NK-92 treated with Interleukin-12 subunit alpha and Interleukin-12 subunit beta, amount 100 ng/mL, for 24 hours (cell line): ENCODE measurements around the gene LYPD1.

Experiments used
- DNase-seq: peaks from one replicate; lab custom pipeline; 2025; lab: John Stamatoyannopoulos, UW

Gene LYPD1

DNA sequence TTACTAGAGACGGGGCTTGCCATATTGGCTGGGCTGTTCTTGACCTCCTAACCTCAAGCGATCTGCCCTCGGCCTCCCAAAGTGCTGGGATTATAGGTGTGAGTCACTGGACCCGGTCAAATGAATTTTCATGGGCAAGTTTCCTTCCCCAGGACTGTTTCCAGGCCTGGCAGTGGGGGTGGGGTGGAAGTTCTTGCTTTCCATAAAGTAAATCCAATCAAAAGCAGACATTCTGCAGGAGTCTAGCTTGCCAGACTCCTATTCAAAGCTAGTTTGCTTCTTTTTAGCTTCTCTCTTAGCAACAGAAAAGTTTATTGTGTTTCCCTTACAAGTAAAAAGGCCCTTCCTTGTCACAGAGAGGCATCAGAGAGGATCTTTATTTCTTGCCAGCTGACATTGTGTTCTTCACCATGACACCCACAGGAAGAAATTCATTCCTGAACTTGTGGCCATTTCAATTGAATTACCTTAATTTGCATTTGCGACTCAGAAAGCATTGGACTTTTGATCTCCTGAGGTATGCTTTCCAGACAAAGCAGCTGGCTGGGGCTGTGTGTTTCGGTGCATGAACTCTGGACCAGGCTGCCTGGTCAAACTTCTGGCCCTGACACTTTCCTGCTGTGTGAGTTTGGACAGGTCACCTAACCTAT is 37.9 kb downstream of the LYPD1 start:
- no peak for DNase-seq

DNA sequence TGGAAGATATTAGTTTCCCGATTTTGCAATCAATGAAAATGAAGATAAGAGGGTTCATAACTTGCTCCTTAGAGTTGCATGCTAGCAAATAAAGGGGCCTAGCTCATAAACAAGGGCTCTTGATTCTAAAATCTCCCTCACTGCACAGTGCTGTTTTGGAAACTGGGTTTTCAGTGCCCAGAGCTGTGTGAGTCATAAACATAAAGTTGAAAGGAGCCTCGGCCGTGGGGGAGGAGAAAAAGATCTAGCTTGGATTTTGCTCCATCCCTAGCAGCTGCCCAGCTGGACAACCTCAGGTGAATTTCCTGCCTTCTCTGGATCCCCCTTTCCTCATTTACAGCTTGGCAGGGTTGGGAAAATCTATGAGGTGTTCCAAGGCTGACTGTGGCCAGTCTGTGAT is 42.5 kb downstream of the LYPD1 start:
- DNase-seq, result no peak

DNA sequence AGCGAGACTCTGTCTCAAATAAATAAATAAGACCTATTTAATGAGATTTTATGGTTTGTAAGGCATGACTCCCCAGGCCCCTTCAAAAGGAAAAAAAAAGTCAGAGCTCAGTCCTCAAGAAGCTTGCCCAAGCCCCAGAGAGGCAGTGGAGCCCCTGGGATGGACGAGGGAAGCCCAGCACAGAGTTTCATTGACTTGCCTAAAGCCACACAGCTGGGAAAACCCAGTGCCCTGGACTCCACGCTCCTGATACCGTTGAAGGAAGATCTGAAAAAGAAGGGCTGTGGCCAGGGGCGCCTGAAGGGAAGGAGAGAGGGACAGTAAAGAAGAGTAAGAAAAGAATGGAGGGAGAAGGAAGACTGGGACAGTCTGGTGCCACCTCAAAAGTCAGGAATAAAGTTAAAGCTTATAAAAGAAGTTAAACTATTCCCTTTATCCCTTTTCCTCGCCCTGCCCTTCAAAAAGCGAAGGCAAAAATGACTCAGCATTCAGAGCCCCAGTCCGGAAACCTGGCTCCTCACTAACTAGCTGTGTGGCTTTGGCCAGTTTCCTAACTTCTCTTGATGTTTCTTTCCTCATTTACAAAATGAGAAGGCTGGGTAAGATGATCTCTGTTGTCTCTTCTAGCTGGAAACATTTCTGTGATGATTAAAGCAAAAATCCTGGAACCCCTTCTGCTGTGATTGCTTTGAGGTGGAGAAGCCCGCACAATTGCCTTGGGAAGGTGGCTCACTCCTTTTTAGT is 46.7 kb downstream of the LYPD1 start:
- DNase-seq, result no peak

DNA sequence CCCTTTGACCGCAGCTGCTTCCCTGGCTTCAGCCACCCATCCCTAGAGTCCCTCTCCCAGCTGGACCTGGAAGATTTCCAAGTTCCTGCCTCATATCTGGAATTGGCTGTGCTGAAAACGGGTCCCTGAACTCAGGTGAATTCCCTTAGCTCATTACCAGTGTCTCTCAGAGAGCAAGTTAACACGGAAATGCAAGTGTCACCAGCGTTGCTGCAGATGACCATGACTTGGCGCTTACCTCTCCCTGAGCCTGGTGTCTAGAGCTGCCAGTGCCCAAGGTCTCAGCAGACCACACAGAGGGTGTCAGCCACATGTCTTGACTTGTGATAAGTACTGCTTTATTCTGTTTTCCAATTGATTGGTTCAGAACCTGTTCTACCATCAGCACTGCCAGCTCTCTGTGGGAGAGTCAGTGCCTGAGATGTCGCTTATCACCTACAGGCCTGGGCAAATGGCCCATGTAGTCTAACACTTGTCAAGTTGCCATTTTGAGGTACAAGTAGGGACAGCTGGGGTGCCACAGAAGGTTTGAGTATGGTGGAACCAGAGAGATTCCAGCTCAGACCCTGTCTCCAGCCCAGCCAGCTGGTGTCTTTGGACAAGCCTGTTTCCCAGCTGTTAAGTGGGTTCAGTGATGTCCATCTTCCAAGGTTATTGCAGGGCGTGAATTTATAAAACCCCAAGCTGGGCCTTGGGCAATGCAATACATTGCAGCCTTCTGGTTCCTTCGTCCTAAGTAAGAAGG is 48.7 kb downstream of the LYPD1 start:
- no peak for DNase-seq

DNA sequence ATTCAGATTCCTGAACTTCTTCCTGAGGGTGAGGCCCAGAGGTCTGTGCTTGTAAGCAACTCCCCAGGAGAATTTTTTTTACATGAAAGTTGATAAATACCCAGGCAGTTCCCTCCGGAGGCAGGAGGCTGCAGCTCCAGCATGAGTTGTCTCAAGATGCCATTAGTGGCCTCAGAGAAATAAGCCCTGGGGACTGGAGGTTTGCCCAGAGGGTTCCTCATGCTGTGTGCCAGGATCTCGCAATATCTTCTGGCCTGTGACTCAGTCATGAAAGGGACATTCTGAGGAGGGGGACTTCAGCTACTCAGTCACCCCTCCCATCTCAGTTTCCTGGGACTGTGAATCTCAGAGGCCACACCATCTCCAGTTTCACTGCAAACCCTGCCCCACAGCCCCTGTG is 49.9 kb downstream of the LYPD1 start:
- DNase-seq, result no peak

DNA sequence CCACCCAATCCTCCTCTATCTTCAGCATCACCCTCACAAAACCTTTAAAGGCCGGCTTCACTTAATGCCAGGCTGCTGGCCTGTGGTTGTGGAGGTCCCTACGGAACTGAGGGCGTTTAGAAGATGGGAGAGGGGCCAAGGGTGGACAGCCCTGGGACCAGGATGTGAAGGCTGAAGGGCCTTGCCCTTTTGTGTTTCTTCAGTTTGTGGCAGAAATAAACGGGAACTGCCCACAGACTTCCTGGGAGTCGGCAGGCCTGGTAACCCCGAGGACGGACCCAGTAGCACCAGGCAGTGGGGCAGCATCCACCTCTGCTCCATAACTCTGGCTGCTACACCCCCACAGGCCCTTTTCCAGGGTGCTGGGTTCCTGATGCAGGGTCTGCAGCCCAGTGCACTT is 51.3 kb downstream of the LYPD1 start:
- no peak for DNase-seq

DNA sequence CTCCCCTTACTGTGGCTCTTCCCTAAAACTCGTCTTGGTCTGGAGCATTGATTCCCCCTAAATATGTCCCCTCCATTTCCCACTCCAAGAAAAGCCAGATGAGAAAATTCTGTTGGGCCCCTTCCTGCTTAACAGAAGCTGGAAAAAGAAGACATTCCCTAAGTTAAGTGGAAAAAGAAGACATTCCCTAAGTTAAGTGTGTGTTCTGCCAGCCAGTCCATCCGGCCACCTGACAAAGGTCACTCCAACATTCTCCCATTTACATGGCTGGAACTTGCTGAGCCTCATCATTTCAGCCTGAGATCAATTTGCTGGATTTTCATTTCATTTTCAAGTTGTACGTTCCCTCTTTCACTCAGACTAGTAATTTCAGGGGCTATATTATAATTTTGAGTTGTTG is 52.0 kb downstream of the LYPD1 start:
- DNase-seq, result no peak

DNA sequence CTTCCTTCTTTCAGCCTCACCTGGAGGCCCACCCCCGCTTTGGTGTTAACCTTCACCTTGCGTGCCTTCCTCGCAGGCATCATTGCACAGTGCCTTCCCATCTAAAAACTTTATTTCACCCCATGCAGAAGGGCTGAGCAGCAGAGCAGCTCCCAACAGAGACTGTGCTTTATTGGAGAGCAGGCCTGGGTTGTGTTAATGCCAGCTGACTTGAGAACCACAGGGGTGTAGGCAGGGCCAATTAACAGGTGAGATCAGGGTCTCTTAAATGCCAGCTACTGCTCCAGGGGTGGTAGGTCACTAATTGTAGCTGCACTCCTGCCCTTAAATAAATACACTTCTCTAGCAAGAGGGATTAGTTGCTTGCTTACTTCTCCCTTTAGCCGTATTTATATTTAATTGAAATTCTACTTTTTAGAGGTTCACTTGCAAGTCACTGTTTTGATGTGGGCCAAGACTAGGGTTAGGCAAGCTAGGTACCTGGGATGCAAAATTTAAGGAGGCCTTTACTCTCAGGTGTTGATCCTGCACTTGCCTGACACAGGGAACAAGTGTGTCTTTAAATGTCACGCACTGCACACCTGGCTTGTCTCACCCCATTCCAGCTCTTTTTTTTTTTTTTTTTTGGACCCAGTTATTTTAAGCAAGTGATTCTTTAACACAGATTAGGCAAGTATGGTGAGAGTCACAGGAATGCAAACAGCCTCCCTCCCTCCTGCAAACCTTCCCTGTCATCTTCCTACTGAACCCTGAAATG is 54.5 kb downstream of the LYPD1 start:
- DNase-seq, result no peak

DNA sequence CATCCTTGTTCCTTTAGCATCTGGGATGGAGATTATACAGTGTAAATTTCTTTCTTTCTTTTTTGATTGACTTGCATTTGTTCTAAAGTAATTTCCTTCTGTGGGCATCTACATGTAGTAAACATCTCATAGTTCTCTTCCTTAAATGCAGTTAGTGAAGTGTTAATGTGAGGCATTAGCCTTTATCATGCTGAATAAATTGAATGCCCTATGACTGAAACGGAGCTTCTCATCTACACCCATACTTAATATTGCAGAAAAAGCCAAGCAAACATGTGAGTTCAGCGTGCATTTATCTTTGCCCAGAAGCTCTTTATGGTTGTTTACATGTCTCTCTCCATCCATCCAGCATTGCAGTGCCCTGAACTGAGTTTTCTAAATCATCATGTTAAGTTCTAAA is 58.3 kb downstream of the LYPD1 start:
- DNase-seq, result no peak

DNA sequence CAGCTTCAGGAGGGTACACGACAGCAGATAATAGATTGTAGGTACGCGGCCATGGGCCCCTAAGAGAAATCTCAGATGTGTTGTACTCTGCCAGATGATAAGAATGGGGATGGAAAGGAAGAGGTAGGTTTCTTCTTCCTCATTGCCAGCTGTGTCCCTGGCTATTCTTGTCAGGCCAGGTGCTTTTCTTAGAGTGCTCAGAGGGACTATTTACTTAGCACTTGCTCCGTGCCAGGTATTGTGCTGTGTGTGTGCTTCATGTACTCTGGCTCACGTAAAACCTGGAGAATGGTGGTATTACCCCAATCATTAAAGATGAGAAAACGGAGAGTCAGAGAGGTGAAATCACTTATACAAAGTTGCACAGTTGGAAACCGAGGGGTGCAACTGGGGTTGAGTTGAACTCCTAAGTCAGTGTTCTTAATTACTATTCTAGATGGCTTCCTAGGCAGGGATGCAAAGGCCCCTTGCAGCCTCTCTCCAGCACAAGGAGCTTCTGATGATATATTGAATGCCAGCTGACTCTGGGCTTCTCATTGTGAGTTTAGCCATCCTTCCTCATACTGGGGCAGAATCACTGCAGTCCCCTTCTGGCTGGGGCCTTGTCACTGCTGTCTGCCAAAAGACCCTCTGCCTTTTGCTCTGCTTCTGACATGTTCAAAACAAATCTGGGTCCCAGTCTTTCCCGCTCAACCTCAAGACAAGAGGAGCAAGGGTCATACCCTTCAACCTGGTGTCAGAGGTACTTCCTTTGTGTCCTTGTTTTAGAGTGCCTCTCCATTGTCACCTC is 60.7 kb downstream of the LYPD1 start:
- DNase-seq, result no peak

DNA sequence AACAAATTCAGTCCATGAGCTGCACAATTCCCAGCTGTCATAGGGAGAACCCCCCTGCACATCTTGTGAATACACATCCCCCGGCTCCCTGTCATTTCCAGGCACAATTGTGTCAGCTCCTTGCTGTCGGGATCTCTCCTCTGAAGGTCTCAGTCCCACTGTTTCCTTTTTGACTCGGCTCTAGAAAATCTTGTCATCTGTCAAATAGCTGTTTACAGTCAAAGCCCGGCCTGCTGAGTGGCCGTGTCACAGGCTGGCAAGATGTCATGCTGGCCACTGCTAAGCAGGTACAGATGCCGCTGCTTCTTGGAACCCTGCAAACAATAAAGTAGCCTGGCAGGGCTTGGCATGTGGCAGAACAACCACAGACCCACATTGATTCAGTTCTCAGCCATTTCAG is 61.7 kb downstream of the LYPD1 start:
- no peak for DNase-seq

DNA sequence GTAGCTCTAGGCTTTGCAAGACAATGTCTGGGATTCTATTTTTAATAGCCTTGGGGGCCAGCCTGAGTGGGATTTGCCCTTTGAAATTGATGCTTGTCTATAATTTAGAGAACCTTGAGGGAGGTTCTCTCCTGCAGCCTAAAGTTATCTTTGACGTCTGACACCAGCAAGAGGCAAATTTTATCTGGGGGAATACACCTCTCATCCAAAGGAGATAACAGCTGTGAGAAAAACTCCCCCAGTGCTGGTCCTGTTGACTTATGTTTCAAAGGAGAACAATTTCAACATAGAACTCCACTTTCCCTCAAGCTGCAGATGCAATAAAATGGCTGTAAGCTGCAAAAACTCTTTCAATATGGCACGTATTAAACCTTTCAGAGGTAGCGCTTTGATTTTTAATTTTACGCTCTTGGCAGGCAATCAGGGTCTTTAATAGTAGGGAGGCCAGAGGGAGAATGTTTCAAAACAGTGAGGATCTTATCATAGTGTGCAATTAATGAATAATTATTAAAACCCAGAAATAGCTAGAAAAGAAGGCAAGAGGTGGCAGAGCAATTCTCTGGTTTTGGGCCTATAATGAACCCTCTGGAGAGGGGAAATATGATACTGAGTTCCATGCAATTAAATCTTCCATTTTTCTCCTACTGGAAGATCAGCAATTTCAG is 62.4 kb downstream of the LYPD1 start:
- DNase-seq, result no peak

DNA sequence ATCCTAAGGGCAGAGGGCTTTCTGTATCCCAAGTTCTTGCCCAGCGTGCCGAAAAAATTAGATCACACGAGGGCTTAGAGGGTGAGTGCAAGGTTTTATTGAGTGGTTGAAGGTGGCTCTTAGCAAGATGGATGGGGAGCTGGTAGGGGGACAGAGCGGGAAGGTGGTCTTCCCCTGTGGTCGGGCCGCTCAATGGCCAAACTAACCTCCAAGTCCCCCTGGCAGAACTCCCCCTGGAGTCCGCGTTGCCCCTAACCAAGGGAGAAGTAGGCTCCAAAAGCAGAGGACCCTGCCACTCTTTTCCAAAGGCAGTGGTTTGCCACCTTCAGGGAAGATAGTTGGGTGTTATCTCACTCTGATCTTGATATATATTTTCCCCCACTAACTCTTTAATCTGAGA is 63.4 kb downstream of the LYPD1 start:
- no peak for DNase-seq

DNA sequence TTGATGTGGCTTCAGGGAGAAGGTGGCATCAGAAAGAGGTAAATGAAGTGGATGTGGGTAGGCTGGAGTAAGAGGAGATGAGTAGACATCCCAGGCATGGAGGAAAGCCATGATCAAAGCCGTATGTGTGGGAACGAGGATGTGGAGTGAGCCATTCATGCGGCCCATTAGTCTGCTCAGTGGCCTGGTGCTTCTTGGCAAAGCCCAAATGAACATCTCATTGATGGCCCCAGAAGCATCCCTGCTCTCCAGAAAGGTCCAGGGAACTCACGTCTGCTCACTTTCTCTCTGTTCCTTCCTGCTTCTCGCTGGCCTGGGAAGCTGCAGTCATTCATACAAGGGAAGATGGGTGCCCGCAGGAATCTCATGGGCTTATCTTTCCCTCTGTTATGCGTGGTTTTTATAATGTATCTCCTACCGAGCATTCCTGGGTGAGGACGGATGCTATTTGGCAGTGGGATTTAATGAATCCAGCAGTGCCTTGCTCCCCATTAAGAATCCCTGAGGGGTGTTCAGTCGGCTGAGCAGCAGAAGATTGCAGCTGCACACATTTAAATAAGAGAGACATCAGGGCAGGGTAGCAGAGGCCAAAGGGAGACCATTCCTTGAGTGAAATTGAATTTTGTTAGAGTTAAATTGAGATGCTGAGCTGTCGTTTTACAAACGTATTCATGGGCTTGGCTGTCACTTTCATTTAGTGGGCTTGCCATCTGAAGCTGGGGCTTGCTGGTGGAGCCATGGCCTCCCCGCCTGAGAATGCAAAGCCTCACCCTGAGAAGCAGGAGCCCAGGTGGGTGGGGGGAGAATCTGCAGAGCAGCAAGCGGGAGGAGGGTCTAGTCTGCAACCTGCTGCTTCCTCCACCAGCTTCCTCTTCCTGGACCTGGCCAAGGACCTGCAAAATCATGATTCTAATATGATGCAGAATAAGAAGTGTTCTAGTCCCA is 64.5 kb downstream of the LYPD1 start:
- no peak for DNase-seq

DNA sequence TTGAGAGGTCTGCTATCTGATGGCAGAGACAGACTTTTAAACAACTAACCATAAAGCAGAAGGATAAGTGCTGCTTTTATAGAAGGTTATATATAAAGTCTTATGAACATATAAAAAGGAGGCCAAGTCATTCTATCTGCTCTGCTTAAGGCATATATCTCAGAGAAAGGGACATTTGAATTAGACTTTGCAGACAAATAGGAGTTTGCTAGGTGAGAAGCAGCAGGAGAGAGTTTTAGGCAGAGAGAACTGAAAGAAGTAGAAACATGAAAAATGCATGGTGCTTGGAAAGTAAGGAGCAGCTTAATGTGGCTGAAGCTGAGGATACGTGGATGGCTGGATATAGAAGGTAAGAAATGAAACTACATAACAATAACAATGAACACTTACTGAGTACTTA is 65.4 kb downstream of the LYPD1 start:
- DNase-seq, result no peak

DNA sequence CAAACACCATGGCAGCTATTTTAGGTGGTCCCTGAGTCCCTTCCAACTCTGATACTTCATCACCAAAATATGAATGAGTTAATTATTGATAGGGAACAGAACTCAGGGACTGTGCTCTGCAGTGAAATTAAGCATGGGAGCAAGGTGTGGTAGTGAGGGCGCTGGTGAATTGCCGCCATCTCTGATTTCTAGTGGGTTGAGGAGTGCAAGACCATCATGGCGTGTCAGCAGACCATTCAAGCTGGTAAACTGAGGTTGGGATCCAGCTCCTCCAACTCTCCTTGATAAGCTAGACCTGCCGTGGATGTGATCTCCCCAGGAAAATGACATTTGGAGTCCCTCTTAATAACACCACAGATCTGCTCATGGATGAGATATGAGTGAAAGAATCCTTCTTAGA is 70.4 kb downstream of the LYPD1 start:
- DNase-seq, result no peak

DNA sequence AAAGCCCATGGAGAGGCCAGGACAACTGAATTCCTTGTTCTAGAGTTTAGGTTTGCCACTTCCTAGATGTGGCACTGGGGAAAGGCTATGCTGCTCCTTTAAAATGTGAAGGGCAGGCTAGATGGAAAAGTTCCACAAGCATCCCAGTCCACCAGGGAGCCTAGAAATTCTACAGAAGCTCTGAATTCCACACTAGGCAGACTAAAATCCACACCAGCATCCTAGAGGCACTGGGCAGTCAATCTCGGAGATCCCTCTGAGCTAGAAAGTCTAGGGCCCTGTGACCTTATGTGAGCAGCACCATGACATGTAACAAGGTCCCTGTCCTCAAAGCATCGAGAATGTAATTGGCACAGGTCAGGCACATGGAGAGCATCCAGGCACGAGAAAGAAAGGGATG is 71.5 kb downstream of the LYPD1 start:
- DNase-seq, result no peak

DNA sequence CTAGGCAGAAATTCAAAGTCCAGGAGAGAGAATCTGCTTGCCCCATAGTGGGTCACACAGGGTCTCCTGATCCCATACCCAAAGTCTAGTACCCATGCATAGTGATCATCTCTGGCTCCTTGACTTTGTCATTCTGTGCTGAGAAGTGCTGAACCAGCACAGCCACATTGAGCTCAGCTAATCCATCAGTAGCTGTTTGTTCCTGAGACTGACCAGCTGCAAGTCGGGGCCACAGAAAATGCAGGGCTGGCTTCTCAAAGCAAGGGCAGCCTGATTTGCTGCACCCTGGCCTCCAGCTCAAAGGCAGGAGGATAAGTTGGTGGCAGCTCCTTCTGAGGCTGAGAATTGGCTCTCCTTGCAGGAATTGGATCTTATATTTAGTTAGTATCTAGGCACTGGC is 72.2 kb downstream of the LYPD1 start:
- no peak for DNase-seq

DNA sequence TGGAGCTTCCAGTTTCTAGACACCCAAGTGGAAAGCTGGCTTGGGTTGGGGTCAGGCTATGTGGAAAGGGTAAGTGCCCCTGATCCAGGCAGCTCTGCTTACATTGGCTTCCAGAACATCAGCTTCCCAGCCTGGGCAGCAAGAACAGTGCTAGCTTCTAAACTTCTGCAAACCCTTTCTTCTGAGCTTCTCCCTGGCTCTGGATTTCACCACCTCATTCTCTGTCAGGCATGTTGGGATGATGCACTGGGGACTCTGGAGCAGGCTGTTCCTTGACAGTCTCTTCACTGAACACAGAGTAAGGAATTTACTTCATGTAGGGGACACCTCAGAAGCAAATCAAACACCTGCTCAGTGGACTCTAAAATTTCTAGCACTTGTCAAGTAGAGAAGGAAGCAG is 72.8 kb downstream of the LYPD1 start:
- no peak for DNase-seq

DNA sequence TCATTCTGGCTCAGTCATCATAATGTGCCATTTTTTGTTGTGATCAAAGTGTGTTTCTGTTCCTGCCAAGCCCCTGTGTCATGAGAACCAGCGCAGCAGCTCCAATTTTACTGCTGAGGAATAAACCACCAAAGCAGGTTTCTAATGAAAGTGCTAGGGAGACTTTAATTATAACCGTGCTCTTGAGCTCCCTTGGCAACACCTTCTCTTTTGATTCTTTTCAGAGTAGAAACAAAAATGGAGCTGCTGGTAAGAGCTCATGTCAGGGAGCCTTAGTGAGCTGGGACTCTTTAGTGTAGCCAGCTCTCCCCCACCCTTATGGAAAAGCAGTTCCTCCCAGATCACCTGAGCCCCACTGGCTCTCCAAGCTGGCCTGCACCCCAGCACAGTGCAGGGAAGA is 74.3 kb downstream of the LYPD1 start:
- no peak for DNase-seq
